Hindlimb muscle (tissue), 1 donor: ENCODE data around the gene FOXN3. TPM values are rescaled to one million over a fixed set of nuclear protein-coding genes. Genes with fewer than 3 reads are reported as not detected.

Experiments
- DNase-seq: peaks from one replicate; pipeline ENCODE4 v3.0.0-alpha.2; 2013
- polyA plus RNA-seq: library from polyadenylated mRNA; unstranded; fragments of 120-200 nt; gene quantifications from one replicate; pipeline ENCODE4 v1.2.1, GENCODE V29; 2013; ENCODE audit not compliant: insufficient read length

Gene FOXN3
- polyA plus RNA-seq, 1 donor = 67.6 TPM

DNA sequence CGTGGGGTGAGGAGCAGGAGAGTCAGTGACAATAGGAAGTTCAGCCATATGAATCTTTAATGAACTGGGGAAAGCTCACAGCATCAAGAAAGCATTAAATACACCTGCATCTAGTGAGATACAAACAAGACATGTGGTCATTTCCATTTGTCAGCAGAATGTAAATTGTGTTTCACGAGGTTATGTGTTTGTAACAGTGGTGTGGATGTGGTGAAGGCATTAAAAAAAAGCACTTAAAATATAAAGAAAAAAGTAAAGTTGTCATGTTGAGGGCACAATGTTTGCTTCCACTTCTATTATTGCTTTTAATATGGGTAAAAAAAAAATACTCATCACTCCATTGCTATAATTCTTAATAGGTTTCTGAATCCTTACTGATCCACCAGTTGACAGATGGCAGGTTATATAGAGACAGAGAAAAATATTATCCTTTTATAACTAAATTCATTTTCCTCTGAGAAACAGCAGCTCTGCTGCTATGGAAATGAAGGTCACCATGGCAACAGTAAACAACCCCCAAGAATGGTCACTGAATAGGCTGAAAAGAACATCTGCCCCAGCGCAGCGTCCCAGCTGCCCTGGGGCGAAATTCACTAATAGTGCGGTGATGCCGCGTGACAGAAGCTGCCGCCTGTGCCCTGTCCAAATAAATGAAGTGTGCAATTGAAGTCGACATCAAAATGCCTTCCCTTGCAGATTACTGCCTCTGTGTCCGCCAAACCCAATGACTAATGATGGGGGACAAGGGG lies 226.1 kb downstream of the FOXN3 start:
- peak; percentile 37 for DNase-seq

DNA sequence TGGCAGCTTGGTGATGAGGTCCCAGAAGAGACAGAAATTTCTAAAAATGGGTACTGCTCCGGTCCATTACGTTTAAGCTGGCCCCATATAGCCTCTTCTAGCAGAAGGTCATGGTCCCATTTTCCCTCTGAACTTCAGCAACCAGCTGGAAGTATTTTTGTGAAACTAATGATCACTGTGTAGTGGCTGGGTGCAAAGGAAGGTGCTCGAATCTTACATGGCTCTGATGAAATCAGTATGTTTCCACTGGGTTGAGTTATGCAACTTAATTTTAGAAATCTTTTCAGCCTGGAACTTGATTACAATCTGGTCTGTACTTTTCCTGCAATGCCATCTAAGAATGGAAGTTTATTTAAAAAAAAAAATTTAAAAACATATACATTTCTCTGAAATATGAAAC lies 228.5 kb downstream of the FOXN3 start:
- DNase-seq = no peak

DNA sequence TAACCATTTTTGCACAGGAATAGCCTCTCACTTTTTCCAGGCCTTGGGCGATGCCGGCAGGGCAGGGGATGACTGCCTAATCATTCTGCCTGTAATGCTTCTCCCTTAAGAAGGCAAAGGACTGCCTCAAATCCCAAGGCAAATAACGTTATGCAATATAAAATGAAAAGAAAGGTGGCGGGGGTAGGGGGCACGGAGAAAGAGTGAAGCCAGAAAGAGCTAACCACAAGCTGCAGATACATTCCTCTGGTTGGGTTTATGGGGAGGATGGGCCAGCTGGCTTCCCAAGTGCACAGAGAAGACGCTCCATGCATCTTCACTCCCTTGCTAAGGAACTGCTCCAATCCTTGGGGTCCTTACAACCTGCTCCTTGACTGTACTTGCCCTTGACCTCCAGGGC lies 229.5 kb downstream of the FOXN3 start:
- DNase-seq = no peak

DNA sequence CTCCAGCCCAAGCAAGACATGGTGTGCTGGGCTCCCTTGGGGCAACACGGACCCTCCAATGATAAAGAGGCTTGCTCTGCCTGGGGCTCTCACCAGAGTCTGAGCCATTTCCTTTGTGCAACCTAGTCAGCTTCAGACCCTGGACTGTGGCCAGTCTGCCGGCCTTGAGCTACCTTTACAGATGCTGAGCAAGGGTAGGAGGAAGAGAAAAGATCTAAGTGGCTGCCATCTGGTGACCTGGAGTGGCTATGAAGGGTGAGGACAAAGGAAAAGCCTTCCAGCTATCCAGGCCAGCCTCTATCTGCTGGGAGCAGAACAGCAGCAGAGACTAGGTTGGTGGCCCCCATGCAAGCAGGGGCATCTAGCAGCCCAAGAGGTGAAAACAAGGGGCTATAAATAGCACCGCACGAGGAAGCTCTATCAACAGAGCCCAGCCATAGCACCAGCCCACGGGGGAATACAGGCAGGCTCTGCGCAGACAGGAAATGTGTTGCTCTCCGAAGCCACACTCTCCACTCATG lies 230.1 kb downstream of the FOXN3 start:
- DNase-seq = no peak

DNA sequence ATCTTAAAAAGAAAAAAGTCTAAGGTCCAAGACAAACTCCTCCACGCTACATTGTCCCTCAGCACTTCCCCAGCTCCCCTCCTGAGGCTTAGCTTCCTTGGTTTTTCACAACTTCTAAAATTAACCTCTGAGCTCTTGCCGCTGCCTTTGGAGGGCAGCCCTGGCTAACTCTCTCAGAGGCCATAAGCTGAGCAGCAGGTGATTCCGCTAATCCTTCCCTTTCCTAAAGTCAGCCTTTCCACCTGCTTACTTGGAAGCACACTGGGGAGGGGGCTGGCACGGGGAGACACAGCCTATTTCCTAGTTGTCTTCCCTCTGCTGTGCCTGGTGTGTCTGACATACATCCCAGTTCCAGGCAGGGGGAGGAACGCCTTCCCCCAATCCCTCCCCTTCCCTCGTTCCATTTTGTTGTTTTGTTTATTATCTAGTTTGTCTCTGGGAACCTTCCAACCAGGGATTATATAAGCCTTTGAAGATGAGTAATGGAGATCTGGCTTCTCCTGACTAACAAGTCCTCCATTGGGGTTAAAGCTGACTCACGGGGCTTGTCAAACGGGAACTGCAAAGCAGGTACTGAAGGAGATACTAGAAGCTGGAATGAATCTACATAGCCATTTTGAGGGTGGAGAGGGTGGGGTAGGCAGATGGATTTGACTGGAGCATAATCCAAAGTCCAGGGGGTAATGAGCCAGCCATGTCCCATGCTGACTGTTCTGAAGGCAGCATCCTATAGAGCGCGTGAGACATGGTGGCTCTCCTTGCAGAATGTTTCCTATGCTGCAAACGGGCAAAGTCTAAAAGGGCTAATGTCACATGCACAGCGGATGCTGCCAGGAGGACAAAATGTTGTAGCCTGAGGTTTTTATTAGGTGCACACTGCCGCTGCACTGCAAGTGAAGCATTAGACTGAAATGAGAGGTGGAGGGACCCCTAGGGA lies 230.8 kb downstream of the FOXN3 start:
- no peak for DNase-seq

DNA sequence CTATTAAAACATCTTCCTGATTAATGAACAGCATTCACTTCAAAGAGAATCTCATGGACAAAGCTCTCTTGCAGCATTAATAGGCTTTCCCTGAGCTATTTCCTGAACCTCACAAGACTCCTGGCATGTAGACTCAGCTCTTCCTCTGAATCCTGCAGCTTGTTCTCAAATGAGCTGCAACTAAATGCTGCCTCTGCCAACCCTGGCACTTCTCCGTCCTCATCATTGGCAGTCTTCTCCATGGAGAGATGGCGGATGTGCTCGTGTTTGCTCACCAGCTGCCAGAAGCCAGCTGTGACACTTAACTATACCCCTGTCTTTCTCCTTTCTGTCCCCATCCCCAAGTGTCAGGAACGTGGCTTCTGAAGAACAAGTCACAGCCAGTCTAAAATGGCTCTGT lies 232.1 kb downstream of the FOXN3 start:
- DNase-seq = peak; percentile 37

DNA sequence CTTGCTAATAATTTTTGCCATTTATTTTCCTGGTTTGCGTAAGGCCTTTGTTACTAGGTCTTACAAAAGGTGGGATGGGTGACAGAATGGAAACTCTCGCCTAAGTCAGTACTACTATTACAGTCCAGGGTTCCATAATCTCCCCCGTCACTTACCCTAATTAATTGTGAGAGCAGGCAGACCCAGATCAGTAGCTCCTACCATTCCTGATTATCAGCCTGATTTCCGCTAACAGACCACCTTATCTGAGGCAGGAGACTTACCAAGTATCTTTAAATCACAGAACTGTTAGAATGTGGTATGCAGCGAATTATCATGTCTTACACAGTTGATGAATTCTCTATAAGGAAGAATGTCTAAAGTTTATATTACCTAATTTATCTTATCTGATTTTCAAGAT lies 234.7 kb downstream of the FOXN3 start:
- no peak for DNase-seq

DNA sequence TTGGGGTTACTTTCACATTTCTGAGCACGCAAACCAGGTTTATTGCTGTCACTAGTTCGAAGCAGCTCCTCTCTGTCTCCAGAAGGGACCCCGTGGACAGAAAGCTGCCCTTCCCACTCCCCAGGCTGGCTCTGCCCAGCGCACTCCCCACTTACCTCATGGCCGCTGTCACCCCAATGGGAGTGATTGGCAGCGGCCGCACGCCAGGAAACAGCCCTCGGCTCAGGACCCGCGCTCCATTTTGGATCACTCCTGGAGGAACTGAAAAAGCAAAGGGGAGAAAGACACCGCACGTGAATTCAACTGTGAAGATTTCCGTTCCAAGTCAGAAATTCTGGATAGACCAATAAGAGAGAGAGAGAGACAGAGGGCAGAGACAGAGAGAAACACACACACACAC lies 236.5 kb downstream of the FOXN3 start:
- DNase-seq = no peak

DNA sequence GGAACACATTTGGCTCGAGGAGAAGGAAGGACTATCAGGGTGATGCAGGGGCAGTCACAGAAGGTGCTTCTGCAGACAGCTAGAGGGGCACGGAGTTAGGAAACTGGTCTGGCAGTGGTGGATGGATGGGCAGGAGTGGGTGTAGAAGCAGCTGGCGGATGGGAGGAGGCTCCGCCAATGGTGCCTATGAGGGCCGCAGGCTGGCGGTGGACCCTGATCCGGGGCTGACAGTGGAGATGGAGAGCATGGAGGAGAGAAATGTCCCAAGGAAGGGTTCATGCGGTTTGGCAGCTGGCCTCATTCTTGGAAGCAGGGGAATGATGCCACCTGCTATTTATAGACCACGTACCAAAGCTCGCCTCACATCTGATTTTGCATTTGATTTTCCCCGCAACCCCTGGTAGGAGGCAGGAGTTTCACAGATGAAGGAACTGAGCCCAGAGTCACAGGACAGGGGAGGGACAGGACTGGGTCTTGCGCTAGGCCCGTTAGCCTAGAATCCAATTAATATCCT lies 237.1 kb downstream of the FOXN3 start:
- no peak for DNase-seq

DNA sequence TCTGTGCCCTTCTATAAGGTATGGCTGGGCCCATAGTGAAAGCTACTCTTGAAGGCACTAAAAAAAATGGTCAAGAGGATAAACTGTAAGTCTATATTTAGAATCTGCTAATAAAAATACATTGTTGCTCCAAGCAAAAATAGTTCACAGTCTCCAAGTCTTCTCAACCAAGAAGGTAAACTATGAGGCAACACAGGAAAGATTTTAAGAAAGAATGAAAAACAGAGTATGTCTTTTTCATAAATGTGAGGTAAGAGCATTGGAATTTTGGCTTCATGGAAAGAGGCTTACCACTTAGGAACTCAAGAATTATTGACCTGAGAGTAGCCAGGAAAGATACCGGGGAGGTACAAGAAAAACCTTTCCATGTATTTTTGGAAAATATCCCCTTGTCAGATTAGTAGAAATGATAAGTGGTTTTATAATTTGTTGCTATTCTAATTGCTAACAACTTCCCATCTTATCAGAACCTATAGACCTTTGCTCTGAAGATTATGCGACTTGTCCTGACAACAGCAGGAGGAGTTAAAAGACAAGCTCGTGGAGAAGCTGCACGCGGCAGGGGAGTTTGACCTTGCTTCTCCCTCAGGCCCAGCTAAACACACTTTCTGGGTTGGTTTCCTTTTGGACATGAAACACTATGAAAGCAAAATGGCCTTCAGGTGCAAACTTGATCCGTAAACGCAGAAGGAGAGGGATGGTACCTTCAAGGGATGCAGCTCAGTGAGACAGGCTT lies 238.1 kb downstream of the FOXN3 start:
- no peak for DNase-seq

DNA sequence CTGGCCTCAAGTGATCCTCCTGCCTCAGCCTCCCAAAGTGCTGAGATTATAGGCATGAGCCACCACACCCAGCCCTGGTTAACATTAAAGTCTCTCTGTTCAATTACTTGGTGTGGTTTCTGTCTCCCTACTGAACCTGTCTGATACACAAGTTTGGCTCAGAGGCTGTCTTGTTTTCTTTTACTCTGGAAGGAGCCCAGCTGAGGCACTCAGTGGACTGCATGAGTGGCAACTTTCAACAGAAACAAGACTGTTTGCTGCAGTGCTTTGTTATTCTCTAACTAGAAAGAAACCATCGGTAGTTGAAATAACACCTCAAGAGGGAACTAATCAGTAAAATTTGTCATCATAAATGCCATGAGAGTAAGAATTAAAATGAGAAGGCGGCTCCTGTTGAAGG lies 238.7 kb downstream of the FOXN3 start:
- DNase-seq = no peak

DNA sequence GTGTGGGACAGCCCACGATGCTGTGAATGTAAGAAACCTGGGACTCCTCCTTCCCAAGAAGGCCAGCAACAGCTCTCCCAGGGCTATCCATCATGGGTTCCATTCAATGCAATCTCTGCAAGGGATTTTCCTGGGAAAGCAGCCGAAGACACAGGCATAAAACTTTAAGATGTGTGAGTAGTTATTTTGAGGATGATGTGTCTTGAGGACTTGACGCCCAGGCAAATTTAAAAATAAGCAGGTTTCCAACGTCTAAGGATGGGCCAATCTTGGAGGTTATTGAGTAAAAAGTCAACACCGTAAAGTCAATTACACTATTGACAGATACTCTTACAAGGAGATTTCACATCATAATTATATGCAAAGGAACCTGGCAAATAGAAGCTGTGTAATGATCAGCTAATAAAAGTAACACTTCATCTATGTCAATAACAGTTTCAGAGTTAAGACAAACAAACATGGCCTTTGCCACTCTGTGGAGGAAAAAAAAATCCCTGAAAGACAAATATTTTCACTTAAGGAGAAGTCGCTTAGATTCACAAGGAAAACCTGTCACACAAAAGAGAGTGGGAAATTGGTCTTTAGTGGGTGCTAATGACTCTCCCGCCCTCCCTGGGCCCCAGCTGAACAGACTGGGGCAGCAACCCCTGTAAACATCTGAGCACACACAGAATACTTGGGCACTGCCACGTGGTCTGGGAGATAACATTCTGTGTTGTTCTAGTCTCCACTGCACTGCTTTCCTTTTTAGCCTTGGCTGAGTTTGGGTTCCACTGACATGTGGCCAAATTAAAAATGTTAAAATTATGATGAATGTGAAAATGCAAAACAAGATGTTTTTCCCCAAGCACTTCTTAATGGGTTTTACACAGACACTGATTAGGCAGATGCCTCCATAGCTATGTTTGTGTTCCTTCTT lies 240.9 kb downstream of the FOXN3 start:
- no peak for DNase-seq

DNA sequence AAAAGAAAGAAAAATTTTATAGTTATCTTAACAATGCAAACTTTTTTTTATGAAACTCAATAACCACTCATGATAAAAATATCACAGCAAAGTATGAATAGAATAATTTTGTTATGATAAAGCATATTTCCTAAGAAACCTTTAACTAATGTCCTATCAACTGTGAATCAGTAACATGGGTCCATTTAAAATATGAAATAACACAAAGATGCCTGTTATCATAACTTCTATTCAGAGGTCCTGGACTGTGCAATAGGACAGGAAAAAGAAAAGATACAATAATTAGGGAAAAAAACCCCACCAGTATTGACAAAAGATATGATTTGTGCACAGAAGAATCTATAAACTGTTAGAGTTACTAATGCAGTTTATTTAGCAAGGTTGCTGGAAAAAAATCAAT lies 245.4 kb downstream of the FOXN3 start:
- DNase-seq = no peak

DNA sequence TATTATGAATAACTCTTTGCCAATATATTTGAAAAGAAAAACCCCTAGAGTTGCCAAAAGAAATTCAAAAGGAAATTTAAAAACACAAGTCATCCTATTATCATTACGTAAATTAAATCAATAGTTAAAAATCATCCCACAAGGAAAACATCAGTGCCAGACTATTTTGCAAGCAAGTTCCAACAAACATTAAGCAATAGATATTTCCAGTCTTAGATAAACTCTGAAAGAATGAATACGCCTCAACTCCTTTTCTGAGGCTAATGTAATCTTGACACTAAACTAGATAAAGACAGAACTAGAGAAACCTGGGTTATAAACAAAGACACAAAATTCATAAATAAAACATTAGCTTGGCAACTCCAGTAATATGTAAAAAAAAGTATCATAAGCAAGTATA lies 245.9 kb downstream of the FOXN3 start:
- DNase-seq = no peak

DNA sequence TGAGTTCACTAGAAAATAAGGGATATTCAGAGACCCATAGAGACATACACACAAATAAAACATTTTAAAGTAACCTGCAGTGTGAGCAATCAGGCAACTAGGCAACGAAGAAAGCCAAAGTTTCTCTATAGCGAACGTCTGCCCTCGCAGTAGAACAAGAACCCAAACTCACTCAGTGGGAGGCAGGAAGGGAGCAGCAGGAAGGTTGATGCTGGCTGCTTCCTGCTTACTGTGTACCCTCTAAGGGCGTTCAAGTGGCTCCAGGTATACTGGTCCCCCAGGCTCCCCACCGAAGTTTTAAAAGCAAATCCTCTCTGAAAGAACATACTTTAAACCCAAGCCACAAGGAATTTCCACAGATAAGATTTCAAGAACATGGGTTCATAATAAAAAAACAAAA lies 249.3 kb downstream of the FOXN3 start:
- DNase-seq = no peak

DNA sequence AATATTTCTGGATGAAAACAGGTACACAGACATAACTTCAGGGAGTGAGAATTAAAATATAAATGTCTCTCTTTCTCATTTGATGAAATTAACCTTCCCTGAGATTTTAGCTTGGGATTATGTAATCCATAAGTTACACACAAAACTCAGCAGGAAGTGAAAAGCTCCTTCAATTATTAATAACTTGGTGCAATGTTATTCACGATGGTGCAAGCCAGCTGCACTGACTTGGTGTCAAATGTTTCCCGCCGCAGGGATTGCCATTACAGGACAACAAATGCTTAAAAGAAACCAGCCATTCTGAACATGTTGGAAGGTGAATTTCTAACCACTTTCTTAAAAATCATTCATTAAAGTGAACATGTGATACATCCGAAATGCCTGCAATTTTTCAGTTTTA lies 250.4 kb downstream of the FOXN3 start:
- DNase-seq = no peak

DNA sequence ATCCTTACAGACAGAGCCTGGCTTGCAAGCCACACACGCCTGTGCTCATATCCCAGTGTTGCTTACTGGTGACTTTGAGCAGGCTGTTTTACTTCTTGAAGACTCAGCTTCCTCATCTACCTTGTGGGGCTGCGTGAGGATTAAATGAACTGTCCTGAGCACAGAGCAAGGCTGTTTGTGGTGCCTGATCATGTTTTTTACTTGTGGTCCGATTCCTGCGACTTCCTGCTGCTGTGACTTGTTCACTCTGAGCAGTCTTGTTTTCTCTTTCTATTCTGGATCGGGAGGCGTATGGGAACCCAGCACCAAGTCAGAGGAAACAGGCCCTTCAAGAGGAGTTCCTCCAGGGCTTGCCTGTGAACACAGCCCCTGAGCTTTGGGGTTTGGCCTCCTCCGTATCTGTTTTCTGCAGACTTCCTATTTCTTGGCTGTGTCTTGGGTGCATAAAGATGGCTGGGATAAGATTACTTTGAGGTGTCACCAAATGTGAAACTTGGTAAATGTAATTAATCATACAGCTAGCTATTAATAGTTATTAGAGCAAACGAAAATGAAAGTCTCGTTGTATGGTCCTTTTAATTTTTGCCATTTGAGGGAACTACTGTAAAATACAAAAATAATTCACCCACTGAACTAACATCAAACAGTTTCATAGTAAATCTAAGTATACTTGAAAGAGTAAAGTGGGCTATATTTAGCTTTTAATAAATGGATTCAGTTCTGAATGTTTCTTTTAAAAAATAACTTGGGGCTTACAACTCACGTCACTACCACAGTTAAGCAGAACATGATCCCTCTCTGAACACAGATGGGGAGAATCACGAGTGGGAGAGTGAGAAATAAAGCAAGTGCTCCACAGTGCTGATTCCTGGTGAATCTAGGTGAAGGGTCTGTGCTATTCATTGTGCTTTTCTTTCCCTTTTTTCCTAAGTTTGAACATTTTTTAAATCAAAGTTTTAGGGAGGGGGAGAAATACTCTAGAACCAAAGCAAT lies 251.5 kb downstream of the FOXN3 start:
- no peak for DNase-seq

DNA sequence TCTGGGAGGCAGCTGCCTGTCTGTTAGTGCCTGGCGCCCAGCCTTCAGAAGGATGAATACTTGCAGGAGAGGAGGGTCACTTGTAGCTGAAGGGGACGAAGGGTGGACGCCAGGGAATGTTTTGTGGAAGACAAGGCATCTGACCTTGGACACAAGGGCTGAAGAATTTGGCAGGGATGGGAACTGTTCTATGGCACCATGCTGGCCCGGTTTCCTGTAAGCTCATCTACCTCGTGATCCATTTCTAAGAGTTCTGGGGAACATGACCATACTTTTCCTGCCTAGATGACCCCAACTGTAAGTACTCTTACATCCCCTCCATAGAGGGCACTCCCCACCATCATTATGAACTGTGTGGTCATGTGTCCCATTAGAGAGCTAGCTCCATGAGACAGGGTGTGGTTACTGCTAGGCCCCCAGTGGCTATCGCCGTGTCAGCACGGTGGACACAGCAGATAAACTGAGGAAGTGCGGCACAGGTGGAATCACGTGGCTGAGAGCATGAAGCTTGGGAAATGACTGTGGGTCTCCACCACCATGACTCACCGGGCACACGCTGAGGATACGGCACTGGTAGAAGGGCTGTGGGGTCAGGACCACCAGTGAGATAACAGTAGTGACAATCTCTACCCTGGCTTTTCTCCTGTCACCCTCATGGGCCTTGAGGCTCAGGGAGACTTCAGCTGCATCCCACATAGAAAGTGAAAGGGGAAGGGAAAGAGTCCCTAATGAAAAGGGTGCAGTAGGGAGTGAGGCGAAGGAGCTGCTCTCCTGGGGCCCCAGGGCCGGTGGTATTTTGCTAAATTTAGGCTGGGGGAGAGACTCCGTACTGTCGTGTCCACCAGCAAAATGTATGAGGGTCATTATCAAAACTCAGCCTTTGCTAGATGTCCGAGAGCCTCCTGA lies 252.6 kb downstream of the FOXN3 start:
- DNase-seq = no peak

DNA sequence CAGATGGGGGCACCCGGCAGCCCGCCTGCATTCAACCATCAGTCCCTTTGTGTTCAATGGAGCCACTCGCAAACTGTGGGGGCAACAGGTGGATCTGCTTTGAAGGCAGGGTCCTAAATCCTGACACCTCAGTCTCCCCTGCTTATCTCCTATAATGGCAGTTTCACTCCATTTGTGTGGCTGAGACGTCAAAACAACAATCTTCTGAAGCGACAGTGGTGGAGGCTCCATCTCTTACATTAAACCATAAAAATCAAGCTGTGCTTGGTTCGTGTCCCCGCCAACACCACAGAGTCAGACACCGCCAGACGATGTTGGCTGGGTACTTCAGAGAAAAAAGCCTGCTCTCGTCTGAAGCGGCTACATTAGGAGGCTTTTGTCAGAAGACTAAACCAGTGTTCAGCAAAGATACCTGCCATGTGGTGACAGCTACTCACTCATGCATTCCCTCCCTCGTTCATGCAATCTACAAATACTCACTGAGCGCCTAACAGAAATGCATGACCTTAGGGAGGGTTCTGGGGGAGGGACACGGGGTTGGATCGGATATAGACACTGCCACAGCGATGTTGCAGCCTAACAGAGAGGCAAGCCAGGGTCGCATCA lies 253.9 kb downstream of the FOXN3 start:
- DNase-seq = no peak
